ENCODE results near the gene GPM6B. TPM values are rescaled to one million over a fixed set of nuclear protein-coding genes. Genes with fewer than 3 reads are reported as not detected.

Gene GPM6B
- total RNA-seq, 1 donor from 2014 or later, result 129 TPM

- Mint-ChIP-seq H3K36me3 (ENCODE audit: low read depth) (peaks cover 27% of the 10 kb centered on the region), H3K27me3 (ENCODE audit: low read depth) (no peaks in the 10 kb centered on the region), H3K27ac (ENCODE audit: unreplicated experiment) (no peak overlapping the region), H3K9me3 (peaks cover 14% of the 10 kb centered on the region), H3K4me3 (no peak overlapping the region), H3K4me1 (peaks cover 23% of the 10 kb centered on the region)
- no peak for DNase-seq (ENCODE audit: low read depth, low spot score)
- no peak for TF ChIP-seq CTCF (conservative IDR thresholded peaks at IDR 0.05)
Observed at GRCh38 chrX:13821738-13822137, 4.8 kb upstream of the GPM6B start.

- no peaks in the 10 kb centered on the region for H3K27me3 Mint-ChIP-seq (ENCODE audit: low read depth)
- TF ChIP-seq CTCF (conservative IDR thresholded peaks at IDR 0.05), result no peak
- DNase-seq (ENCODE audit: low read depth, low spot score), result no peak
- H3K36me3 Mint-ChIP-seq (ENCODE audit: low read depth), result peaks cover 18% of the 10 kb centered on the region
- H3K4me3 Mint-ChIP-seq, result peak overlapping the region; percentile 84
- peaks cover 7% of the 10 kb centered on the region for H3K9me3 Mint-ChIP-seq
- H3K4me1 Mint-ChIP-seq, result peaks cover 34% of the 10 kb centered on the region
- no peak overlapping the region for H3K27ac Mint-ChIP-seq (ENCODE audit: unreplicated experiment)
Observed at GRCh38 chrX:13816176-13816575, 717 bp downstream of the GPM6B start.

GRCh38 chrX:13815664-13816063, 1.2 kb downstream of the GPM6B start:
- H3K36me3 Mint-ChIP-seq (ENCODE audit: low read depth), result peaks cover 16% of the 10 kb centered on the region
- no peak overlapping the region for H3K27ac Mint-ChIP-seq (ENCODE audit: unreplicated experiment)
- H3K9me3 Mint-ChIP-seq, result peaks cover 7% of the 10 kb centered on the region
- no peak for DNase-seq (ENCODE audit: low read depth, low spot score)
- peaks cover 34% of the 10 kb centered on the region for H3K4me1 Mint-ChIP-seq
- no peak for TF ChIP-seq CTCF (conservative IDR thresholded peaks at IDR 0.05)
- H3K4me3 Mint-ChIP-seq, result peak overlapping the region; percentile 84
- no peaks in the 10 kb centered on the region for H3K27me3 Mint-ChIP-seq (ENCODE audit: low read depth)

DNA sequence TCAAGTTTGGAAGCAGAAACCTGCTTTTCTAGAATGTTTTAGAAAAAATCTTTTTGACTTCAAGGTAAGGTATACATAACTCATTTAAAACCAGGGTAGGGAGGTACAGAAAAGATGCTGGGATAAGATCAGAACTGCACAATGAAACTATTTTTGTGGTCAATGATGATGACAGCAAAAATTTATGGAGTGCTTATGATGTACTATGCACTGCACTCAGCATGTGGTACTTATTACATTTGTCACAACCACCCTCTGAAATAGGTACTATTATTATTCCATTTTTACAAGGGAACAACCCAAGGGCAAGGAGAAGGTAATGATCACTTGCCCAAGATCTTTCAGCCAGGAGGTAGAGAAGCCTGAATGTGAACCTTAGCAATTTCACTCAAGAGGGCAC, 8.0 kb downstream of the GPM6B start:
- H3K4me3 Mint-ChIP-seq, result no peak overlapping the region
- H3K9me3 Mint-ChIP-seq, result peaks cover 2% of the 10 kb centered on the region
- no peaks in the 10 kb centered on the region for H3K27me3 Mint-ChIP-seq (ENCODE audit: low read depth)
- peaks cover 9% of the 10 kb centered on the region for H3K4me1 Mint-ChIP-seq
- no peak for TF ChIP-seq CTCF (conservative IDR thresholded peaks at IDR 0.05)
- no peak for DNase-seq (ENCODE audit: low read depth, low spot score)
- no peak overlapping the region for H3K27ac Mint-ChIP-seq (ENCODE audit: unreplicated experiment)
- peaks cover 13% of the 10 kb centered on the region for H3K36me3 Mint-ChIP-seq (ENCODE audit: low read depth)

DNA sequence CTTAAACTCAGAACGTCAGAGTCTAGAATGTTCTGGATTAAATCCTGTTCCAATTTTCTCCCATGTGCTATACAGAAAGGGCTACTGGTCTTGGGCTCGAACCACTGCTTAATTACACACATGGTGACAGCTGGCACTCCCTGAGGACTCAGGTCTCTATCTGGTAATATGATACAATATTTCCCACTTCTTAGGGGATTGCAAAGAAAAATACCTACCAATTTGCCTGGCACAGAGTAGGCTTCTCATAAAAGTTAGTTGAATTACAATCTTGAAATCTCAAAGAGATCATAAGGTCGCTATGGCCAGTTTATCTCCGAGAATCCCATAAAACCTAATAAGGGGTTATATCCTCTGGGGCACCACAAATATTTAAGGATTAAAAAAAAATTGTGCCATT, 8.6 kb downstream of the GPM6B start:
- Mint-ChIP-seq H3K4me1 (peaks cover 9% of the 10 kb centered on the region), H3K36me3 (ENCODE audit: low read depth) (peaks cover 13% of the 10 kb centered on the region), H3K27me3 (ENCODE audit: low read depth) (no peaks in the 10 kb centered on the region), H3K9me3 (peaks cover 7% of the 10 kb centered on the region), H3K4me3 (no peak overlapping the region), H3K27ac (ENCODE audit: unreplicated experiment) (no peak overlapping the region)
- no peak for TF ChIP-seq CTCF (conservative IDR thresholded peaks at IDR 0.05)
- DNase-seq (ENCODE audit: low read depth, low spot score), result no peak

GRCh38 chrX:13805241-13805640, 11.7 kb downstream of the GPM6B start:
- H3K27ac Mint-ChIP-seq (ENCODE audit: unreplicated experiment), result no peak overlapping the region

More at GRCh38 chrX:13805241-13805640, 11.7 kb downstream of the GPM6B start:
- Mint-ChIP-seq H3K4me1 (peaks cover 30% of the 10 kb centered on the region), H3K9me3 (peaks cover 7% of the 10 kb centered on the region), H3K4me3 (no peak overlapping the region), H3K36me3 (ENCODE audit: low read depth) (peaks cover 9% of the 10 kb centered on the region), H3K27me3 (ENCODE audit: low read depth) (no peaks in the 10 kb centered on the region)
- no peak for DNase-seq (ENCODE audit: low read depth, low spot score)
- no peak for TF ChIP-seq CTCF (conservative IDR thresholded peaks at IDR 0.05)
